Fibroblast of mammary gland (primary cell): ENCODE measurements around the gene TMEM115.

Experiments
- DNase-seq: peaks from one replicate; pipeline ENCODE4 v3.0.0-alpha.2; 2010; ENCODE audit warnings: low read depth
- H3K4me3 ChIP-seq: 2 replicates; pipeline ENCODE4 v1.5.1; 2011; ENCODE audit warnings: low read depth, mild to moderate bottlenecking, low read length, moderate library complexity; ENCODE audit not compliant: control insufficient read depth
- TF ChIP-seq, protein P1 (sequence below): conservative IDR thresholded peaks from 2 replicates; pipeline ENCODE4 v1.5.1; 2011; ENCODE audit warnings: low read depth, low read length, inconsistent platforms; ENCODE audit not compliant: control insufficient read depth, insufficient read depth

TMEM115 gene

DNA sequence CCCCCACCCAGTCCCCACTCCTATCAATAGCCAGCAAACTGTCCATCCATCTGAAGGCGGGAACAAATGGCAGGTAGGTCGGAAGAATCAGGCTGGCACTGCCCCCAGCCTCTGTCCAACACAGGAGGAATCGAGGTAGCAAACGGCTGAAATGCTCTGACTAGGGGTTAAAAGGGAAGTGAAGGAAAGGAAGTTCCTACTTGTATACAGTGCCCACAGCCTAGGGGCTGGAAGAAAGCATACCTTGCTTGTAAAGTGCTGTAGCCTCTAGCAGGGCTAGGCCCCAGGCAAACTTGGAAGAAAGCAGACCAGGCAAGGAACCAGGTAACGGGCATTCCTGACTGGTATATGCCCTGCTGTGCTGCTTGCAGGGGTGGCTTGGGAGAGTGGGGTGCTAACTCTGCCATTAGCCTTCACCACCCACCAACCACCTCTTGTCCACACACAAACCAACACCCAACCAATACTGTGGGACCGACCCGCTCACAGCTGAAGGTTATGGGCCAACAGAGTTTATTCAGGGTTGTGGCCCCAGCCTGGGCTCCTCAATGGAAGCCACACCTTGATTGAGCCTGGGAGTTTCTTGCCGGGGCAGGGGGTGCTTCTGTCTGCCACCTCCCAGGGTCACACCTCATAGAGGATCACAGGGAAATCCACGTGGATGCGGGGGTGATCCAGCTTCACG is 33.7 kb downstream of the TMEM115 start:
- no peak overlapping the region for H3K4me3 ChIP-seq
- no peak for DNase-seq
- TF ChIP-seq, protein P1, sequence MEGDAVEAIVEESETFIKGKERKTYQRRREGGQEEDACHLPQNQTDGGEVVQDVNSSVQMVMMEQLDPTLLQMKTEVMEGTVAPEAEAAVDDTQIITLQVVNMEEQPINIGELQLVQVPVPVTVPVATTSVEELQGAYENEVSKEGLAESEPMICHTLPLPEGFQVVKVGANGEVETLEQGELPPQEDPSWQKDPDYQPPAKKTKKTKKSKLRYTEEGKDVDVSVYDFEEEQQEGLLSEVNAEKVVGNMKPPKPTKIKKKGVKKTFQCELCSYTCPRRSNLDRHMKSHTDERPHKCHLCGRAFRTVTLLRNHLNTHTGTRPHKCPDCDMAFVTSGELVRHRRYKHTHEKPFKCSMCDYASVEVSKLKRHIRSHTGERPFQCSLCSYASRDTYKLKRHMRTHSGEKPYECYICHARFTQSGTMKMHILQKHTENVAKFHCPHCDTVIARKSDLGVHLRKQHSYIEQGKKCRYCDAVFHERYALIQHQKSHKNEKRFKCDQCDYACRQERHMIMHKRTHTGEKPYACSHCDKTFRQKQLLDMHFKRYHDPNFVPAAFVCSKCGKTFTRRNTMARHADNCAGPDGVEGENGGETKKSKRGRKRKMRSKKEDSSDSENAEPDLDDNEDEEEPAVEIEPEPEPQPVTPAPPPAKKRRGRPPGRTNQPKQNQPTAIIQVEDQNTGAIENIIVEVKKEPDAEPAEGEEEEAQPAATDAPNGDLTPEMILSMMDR, result no peak

DNA sequence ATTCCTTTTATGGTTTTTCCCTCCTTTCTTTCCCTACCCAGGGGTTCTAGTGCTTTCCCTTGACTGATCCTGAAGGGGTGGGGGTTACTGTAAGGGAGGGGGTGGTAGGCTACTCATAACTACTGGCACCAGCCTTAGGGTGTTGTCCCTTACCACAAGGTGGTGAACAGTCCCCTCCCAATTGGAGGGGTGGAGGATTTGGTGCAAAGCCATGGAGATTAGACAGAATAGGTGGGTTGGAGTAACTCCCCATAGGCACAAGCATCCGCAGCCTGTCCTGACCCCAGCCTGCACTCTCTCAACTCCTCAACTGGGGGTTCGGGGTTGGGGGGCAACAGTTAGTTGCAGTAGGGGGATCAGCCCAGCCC is 34.2 kb downstream of the TMEM115 start:
- TF ChIP-seq, protein P1, result no peak
- DNase-seq, result no peak
- no peak overlapping the region for H3K4me3 ChIP-seq

DNA sequence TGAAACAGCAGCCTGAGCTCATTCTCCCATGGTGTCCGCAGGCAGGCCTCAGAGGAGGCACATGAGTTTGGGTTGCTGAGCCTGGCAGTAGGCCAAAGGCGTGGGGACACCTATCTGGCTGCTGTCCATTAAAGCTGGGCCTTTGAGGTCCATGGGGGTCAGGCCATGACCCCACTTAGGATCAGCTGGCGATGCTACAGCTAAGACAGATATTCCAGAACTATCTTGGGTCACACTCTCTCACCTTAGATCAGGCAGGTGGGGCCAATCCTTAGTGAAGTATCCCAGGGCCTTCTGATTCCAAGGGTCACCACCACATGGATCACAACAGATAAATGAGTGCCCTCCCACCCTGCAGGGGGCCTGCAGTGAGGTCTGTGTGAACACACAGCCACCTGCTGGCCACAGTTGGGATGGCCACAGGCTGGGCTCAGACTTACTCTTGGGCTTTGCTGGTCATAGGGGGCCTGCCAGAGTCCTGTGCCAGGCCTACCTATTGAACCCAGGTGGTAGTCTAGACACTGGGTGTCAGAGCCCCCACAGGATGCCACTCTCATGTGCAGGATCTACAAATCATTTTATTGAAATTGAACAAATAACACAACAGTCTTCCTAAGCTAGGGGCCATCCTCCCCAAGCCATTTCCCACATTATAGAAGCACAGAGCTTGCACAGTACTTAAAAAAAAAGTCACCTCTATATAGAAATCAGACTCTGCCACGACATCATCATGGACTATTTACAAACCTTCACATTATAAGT is 34.8 kb downstream of the TMEM115 start:
- TF ChIP-seq, protein P1, result peak; percentile 85
- DNase-seq, result peak; percentile 69
- no peak overlapping the region for H3K4me3 ChIP-seq

DNA sequence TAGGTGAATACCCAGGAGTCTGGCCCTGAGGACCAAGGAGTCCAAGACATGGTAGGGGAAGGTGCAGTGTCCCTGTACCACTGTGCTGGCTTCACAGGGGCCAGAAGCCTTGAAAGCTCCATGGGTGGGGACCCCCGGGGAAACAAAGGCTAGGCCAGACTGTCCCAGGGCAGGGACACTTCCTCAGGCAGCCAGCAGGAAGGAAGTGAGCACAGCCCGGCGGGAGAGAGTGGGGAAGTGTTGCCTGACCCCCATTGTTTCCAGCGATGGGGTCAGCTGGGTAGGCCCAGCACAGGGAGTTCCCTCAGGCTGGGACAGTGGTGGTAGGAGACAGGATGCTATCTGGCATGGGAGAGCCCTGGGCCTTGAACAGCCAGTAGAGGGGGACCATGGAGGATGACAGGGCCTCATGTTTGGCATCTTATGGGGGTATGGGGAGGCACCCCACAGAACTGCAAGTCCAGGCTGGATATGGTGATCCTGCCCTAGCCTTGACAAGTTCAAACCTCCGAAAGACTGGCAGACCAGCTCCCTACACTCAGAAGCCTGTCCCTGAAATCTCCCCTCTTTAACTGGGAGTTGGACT is 35.6 kb downstream of the TMEM115 start:
- H3K4me3 ChIP-seq, result no peak overlapping the region
- TF ChIP-seq, protein P1, result no peak
- DNase-seq, result no peak

DNA sequence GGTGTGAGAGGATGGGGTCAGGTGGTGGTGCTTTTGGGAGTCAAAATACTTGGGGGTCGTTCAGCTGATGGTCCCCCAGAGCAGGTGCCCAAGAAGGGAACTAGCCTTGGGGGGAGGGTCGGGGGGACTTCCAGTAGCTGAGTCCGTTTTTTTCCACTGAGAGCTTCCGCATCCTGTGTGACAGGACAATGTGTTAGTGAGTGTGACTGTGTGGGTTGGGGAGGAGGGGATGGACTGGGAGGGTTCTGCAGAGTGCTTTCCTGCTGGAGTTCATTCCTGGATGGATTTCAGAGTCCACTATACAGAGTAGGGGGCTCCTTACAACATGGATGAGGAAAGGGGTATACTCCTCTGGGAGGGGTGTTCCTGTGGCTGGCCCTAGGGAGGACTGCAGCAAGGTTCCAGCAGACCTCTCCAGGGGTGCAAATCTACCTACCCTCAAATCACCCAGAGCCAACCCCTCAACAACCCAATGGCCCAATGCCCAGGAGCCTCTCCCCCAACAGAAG is 36.2 kb downstream of the TMEM115 start:
- TF ChIP-seq, protein P1, result no peak
- no peak overlapping the region for H3K4me3 ChIP-seq
- DNase-seq, result no peak

DNA sequence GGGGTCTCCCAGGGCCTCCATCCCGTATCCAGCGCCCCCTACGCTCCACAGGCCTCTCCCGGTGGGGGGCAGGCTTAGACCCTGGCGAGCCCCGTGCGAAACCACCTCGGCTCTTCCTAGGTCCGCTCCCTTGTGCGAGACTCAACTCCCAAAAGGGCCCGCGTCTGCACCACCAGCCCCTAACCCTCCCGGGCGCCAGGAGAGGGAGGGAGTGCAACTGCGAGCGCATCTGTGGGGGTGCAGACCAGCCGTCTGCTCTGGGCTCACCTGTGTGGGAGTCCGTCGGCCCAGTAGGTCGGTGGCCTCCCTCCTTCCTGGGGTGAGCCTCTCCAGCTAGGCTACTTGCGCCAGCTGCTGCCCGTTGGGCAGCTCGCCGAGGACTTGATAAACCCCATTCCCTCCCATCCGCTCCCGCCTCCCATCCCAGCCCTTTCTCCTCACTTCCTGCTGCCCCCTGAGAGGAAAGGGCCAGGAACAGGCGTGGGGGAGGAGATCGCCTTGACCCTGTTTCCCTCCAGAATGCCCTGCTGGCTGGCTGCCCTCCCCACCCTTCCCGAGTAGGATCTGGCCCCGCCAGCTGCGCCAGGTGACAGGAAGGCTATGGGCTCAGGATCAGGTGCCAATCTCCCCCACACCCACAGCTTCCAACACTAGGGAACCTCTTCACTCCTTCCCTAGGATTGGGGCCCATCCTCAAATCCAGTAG is 36.8 kb downstream of the TMEM115 start, which contains the start of gene HYAL2:
TSS of gene HYAL2 (minus strand) at position 360 of the 706 bp plus-strand sequence. CDS start 2,256 bp downstream, outside the sequence.
- TF ChIP-seq, protein P1, result no peak
- peak within 1 kb of the TSS; percentile 84 for H3K4me3 ChIP-seq
- DNase-seq, result no peak
